SJSA1 (cell line): ENCODE results near the gene POU2AF1. TPM values are rescaled to one million over a fixed set of nuclear protein-coding genes. Genes with fewer than 3 reads are reported as not detected.
"Not testable (repeated sequence)": the region's sequence is repeated elsewhere in the genome, so short reads cannot be mapped to it uniquely, and the experiment has no call there.

Source experiments
- DNase-seq, 2 experiments: peaks; one replicate each; pipeline ENCODE4 v3.0.0-alpha.2; 2015 to 2020; ENCODE audit warnings: low spot score in 2 of 2, low read depth in 1 of 2
- H3K27ac ChIP-seq: fragments of 250-450 bp; sonication (Bioruptor Pico); 2 replicates; pipeline ENCODE4 v1.5.1; 2020; ENCODE audit warnings: mild to moderate bottlenecking, moderate library complexity
- H3K27me3 ChIP-seq: fragments of 250-450 bp; sonication (Bioruptor Pico); replicated peaks from 2 replicates; pipeline ENCODE4 v1.5.1; 2020; ENCODE audit warnings: mild to moderate bottlenecking, moderate library complexity
- H3K36me3 ChIP-seq: fragments of 250-450 bp; sonication (Bioruptor Pico); 2 replicates; pipeline ENCODE4 v1.5.1; 2020; ENCODE audit warnings: mild to moderate bottlenecking
- H3K4me1 ChIP-seq: fragments of 250-450 bp; sonication (Bioruptor Pico); replicated peaks from 2 replicates; pipeline ENCODE4 v1.6.1; 2021; ENCODE audit warnings: mild to moderate bottlenecking
- H3K4me3 ChIP-seq: fragments of 250-450 bp; sonication (Bioruptor Pico); 2 replicates; pipeline ENCODE4 v1.5.1; 2020; ENCODE audit warnings: mild to moderate bottlenecking
- H3K9me3 ChIP-seq: fragments of 250-450 bp; sonication (Bioruptor Pico); replicated peaks from 2 replicates; pipeline ENCODE4 v1.5.1; 2020; ENCODE audit warnings: mild to moderate bottlenecking
- total RNA-seq: library from RNA; depleted of rRNA; stranded (reverse); fragments of >200 nt; shearing (Covaris generic); gene quantifications from 2 replicates; pipeline ENCODE4 v1.2.3, GENCODE V29; 2014

The POU2AF1 gene
- total RNA-seq, 1 experiment from 2014 or later: not detected

DNA sequence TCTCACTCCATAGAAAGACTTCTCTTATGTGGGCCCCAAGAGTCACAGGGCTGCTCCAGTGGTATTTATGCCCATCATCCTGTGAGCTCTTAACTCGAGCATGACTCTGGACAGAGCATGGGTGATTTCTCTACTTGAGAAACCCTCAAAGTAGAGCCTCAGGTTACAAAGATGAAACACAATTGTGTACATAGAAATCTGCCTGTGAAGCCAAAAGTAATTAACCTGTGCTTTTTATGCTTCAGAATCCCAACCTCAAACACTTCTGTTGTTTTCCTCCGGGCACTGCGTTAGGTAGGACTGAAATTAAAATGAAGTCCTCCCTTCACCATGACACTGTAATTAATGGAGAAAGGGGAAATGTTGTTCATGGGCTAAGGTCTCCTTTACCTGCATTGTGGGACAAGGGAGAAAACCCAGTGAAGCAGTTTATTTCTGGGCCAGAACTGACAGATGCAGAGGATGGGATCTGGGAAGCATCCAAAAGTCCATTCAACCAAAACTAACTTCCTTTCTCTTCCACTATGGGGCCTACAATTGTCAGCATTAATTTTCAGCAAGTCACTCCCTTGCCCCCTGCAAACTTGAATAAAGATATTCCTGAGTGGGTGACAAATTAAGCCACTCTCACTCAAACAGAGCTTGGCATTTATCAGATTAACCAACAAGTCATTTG lies 24.1 kb upstream of the POU2AF1 start:
- Histone ChIP-seq H3K4me1 (no peaks in the 10 kb centered on the region), H3K27ac (no peak overlapping the region), H3K27me3 (no peaks in the 10 kb centered on the region), H3K4me3 (no peak overlapping the region), H3K36me3 (no peaks in the 10 kb centered on the region), H3K9me3 (no peaks in the 10 kb centered on the region)
- no peak for DNase-seq

DNA sequence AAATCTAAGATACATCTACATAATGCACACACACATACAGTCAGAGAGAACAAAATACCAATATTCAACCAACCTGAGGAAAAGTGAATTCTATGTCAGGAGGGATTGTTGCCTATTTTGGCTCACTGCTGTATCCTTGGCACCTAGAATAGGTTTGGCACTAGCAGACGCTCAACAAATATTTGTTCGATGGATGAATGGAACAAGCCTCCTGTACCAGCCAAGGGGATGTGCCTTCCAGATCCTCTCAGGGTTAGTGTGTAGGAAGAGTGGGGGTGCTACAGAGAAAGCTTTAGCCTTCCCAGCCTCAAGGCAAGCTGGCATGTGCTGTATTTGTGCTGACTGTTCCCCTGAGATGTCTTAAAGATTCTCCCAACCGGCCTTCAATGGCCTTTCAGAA lies 23.3 kb upstream of the POU2AF1 start:
- Histone ChIP-seq H3K9me3 (no peaks in the 10 kb centered on the region), H3K27ac (no peak overlapping the region), H3K4me1 (no peaks in the 10 kb centered on the region), H3K36me3 (no peaks in the 10 kb centered on the region), H3K4me3 (no peak overlapping the region), H3K27me3 (no peaks in the 10 kb centered on the region)
- no peak for DNase-seq

DNA sequence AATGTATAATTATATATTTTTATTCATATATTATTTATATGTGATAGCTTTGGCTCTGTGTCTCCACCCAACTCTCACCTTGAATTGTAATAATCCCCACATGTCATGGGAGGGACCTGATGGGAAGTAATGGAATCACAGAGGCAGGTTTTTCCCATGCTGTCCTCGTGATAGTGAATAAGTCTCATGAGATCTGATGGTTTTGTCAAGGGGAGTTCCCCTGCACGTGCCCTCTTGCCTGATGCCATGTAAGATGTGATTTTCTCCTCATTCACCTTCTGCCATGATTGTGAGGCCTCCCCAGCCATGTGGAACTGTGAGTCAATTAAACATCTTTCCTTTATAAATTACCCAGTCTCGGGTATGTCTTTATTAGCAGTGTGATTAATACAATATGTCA lies 22.9 kb upstream of the POU2AF1 start:
- H3K4me3 ChIP-seq, H3K9me3 ChIP-seq, H3K27ac ChIP-seq, DNase-seq, H3K36me3 ChIP-seq, H3K27me3 ChIP-seq, H3K4me1 ChIP-seq: not testable (repeated sequence)

DNA sequence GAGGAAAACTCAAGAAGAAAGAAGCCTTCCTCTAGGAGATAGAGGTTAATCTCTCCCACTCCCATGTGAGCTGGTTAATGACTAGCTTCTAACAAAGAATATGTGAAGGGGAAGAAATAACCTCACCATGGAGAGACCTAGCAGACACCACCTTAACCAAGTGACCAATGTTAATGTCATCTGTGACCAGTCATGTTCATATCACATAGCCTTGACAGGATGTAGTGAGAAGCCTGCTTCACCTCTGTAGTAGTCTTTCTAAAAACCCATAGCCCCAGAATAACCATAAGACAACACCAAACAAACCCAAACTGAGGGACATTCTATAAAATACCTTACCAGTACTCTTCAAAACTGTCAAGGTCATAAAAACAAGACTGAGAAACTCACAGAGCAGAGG lies 21.5 kb upstream of the POU2AF1 start:
- no peaks in the 10 kb centered on the region for H3K4me1 ChIP-seq
- H3K4me3 ChIP-seq: no peak overlapping the region
- DNase-seq: no peak
- no peaks in the 10 kb centered on the region for H3K9me3 ChIP-seq
- no peaks in the 10 kb centered on the region for H3K27me3 ChIP-seq
- H3K36me3 ChIP-seq: no peaks in the 10 kb centered on the region
- H3K27ac ChIP-seq: no peak overlapping the region

DNA sequence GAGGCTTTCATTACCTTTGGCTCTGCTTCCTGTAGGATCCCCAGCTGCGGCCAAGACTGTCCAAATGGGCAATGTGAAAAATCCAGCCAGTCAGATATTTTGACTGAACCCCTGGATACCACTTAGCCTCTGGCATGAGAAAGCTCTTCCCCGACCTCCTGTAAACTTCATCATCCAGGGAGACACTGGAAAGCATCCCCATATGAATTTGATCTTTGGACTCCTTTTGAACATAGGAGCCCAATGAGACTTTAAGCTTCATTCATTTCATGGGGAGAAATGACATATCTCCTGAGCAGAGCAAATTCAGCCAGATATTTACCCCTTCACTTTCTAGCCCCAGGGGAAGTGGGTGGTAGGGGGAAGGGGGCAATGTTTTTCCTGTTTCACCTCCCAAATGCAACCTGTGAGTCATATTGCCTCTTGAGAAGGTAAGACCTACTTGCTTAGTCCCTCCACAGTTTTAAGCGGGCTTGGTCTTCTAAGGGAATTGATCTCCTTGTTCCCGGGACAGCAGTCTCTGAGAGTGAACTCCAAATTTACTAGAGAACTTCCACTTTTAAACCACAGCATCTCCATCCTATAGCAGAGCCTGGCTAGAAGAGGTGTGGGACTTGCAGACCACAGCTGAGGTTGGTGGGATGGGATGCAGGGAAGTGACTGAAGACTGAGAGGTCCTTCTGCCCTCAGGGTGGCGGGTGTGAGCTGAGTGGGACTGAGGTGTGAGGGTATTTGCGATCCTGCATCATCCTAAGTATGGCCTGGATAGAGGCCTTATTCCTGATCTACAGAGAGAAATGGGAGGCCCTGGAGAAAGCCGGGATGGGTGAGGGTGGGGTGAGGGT lies 20.3 kb upstream of the POU2AF1 start:
- H3K9me3 ChIP-seq: no peaks in the 10 kb centered on the region
- H3K27me3 ChIP-seq: no peaks in the 10 kb centered on the region
- H3K4me1 ChIP-seq: no peaks in the 10 kb centered on the region
- DNase-seq: no peak
- no peak overlapping the region for H3K27ac ChIP-seq
- no peak overlapping the region for H3K4me3 ChIP-seq
- H3K36me3 ChIP-seq: no peaks in the 10 kb centered on the region

DNA sequence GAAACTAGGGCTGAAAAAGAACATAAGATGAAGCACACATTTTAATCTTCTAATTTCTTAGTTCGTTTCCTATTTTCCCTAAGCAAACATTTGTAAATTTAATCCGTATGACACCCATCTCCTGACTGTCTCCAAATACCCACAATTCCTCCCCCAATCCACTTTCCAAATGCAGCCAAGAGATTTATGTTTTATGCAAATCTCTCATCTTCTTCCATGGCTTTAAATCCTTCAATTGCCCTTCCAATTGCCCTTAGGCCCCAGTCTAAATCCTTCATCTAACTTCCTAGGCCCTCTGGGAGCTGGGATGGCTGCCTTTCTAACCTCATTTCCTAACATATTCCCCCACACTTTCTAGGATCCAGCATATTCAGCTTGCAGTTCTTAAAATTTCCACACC lies 18.0 kb upstream of the POU2AF1 start:
- H3K27ac ChIP-seq: no peak overlapping the region
- no peak for DNase-seq
- no peaks in the 10 kb centered on the region for H3K27me3 ChIP-seq
- no peaks in the 10 kb centered on the region for H3K9me3 ChIP-seq
- H3K36me3 ChIP-seq: no peaks in the 10 kb centered on the region
- no peak overlapping the region for H3K4me3 ChIP-seq
- no peaks in the 10 kb centered on the region for H3K4me1 ChIP-seq

DNA sequence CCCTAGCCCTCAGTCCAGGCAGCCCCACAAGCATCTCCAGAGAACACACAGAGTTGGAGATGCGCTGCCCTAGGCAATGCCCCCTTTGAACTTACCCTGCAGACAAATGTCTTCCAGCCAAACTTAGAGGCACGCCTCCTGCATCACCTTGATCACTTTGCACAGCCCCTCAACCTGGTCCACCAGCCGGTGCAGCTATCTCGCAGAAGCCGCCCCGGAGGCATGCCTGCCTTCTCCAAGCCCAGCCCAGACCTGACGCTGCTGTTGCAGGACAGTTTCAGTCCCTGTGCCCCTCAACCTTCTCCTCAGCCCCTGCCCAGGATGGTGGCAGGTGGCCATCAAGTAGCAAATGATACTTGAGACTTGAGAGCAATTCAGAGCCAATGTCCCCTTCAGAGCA lies 16.7 kb upstream of the POU2AF1 start:
- Histone ChIP-seq H3K4me1 (no peaks in the 10 kb centered on the region), H3K4me3 (no peak overlapping the region), H3K9me3 (no peaks in the 10 kb centered on the region), H3K36me3 (no peaks in the 10 kb centered on the region), H3K27me3 (no peaks in the 10 kb centered on the region), H3K27ac (no peak overlapping the region)
- no peak for DNase-seq

DNA sequence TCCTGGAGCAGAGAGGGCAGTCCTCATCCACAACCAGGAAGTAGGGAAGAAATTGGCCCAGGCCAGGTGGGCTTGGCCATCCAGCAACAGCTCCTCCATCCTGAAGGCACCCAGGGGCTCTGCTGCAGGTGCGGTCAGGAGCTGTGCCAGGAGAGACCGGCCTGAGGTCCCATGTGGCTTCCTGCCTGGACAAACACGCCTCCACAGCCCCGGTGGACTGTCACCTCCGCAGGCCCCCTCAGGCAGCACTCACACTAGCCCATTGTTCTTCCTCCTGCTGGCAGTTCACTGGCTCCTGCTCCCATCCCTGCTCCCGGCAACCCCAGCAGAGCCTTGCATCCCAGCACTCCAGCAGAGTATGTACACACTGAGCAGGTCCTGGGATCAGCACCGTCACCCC lies 16.0 kb upstream of the POU2AF1 start:
- Histone ChIP-seq H3K9me3 (no peaks in the 10 kb centered on the region), H3K27ac (no peak overlapping the region), H3K4me3 (no peak overlapping the region), H3K27me3 (no peaks in the 10 kb centered on the region), H3K4me1 (no peaks in the 10 kb centered on the region), H3K36me3 (no peaks in the 10 kb centered on the region)
- no peak for DNase-seq

DNA sequence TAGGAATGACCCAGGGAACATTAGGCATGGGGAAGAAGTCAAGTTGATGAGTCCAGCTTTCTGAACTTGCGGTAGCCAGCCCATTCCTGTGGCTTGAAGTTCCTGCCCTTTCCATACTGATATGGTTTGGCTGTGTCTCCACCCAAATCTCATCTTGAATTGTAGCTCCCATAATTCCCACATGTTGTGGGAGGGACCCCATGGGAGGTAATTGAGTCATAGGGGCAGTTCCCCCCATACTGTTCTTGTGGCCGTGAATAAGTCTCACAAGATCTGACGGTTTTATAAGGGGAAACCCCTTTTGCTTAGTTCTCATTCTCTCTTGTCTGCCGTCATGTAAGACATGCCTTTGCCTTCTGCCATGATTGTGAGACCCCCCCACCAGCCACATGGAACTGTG lies 15.1 kb upstream of the POU2AF1 start:
- DNase-seq, H3K36me3 ChIP-seq, H3K9me3 ChIP-seq, H3K4me1 ChIP-seq, H3K27ac ChIP-seq, H3K4me3 ChIP-seq, H3K27me3 ChIP-seq: not testable (repeated sequence)

DNA sequence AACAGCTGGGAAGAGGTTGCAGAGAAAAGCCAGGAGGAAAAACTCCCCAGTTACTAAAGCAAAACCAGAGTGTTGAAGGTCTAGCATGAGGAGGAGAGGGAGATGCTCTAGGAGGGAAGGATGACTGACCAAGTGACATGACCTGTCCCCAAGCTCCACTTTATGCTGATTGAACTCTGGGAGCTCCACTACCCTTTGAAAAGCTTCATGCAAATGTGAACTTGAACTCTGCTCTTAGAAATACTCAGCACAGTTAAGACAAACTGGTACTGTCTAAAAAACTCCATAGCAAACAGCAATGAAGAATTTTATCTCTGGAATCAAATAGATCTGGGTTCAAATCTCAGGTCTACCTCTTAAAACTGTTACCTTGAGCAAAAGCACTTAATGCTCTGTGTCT lies 14.5 kb upstream of the POU2AF1 start:
- Histone ChIP-seq H3K4me3 (no peak overlapping the region), H3K9me3 (no peaks in the 10 kb centered on the region), H3K4me1 (no peaks in the 10 kb centered on the region), H3K27ac (no peak overlapping the region), H3K27me3 (no peaks in the 10 kb centered on the region), H3K36me3 (no peaks in the 10 kb centered on the region)
- no peak for DNase-seq

DNA sequence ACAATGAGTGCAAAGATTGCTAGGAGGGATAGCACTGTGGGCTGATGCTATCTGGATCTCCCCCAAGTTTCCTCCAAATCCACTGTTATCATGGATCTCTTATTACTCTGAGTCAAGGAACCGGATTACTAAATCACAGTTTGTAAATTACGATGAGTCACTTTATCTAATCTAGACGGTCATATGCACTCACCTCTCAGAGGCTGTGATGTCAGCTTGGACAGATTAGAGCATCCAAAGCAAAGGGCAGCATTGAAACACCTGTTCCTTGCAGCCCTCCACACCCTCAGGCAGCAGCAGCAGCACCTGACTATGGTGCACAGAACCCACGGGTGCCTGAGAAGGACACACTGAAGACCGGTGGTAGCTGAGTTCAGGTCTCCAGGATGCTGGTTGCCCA lies 14.0 kb upstream of the POU2AF1 start:
- Histone ChIP-seq H3K36me3 (no peaks in the 10 kb centered on the region), H3K4me3 (no peak overlapping the region), H3K27me3 (no peaks in the 10 kb centered on the region), H3K27ac (no peak overlapping the region), H3K4me1 (no peaks in the 10 kb centered on the region), H3K9me3 (no peaks in the 10 kb centered on the region)
- DNase-seq: no peak

DNA sequence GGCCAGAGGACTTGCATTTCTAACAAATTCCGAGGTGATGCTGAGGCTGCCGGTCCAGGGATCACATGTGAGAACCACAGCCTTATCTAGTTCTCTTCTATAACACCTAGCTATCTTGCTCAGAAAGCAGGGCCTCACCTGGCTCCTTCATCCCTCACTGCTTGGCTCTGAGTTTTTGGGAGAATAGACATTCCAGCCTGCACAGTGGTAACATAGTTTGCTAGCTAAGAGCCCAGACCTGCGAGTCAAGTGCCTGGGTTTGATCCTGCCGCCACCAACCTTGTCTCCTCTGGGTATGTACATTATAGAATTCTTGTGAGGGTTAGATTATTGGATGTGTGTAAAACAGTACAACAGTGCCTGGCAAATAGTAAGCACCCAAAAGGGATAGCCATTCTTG lies 13.5 kb upstream of the POU2AF1 start:
- H3K27me3 ChIP-seq: no peaks in the 10 kb centered on the region
- no peaks in the 10 kb centered on the region for H3K4me1 ChIP-seq
- no peaks in the 10 kb centered on the region for H3K36me3 ChIP-seq
- no peak overlapping the region for H3K4me3 ChIP-seq
- H3K9me3 ChIP-seq: no peaks in the 10 kb centered on the region
- H3K27ac ChIP-seq: no peak overlapping the region
- no peak for DNase-seq

DNA sequence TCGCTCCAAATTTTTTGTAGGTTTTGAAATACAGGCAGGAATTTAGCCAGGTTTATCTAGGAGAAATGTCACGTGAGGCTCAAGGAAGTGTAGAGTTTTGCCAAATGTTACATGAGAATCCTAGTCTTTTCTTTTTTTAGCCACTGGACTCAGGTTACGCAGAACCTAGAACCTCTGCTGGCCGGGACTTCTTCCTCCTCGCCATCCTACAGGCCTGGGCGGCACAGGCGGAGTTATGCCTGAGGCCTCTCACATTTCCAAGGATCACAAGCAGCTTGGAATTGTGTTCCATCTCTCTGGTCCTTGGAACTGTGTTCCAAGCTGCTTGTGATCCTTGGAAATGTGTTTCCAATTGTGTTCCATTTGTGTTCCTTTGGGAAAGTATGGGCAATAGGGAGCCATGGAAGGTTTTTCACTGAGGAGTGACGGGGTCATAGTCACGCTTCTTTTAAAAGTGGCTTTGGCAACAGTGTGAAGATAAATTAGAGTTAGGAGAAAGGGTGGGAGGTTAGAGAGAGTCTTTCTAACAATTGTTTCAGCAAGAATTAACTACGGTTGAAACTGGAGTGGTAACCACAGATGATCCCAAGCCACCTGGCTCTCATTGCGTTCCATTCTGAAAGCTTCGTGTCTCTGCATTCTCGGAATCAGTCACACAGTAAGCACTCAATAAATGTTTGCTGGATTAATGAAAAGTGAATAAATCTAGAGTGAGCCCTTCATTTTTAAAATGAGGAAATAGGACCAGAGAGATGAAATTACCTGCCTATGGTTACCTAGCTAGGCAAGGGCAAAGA lies 12.5 kb upstream of the POU2AF1 start:
- no peaks in the 10 kb centered on the region for H3K9me3 ChIP-seq
- no peak overlapping the region for H3K4me3 ChIP-seq
- no peaks in the 10 kb centered on the region for H3K4me1 ChIP-seq
- H3K36me3 ChIP-seq: no peaks in the 10 kb centered on the region
- H3K27me3 ChIP-seq: no peaks in the 10 kb centered on the region
- H3K27ac ChIP-seq: no peak overlapping the region
- DNase-seq: no peak

DNA sequence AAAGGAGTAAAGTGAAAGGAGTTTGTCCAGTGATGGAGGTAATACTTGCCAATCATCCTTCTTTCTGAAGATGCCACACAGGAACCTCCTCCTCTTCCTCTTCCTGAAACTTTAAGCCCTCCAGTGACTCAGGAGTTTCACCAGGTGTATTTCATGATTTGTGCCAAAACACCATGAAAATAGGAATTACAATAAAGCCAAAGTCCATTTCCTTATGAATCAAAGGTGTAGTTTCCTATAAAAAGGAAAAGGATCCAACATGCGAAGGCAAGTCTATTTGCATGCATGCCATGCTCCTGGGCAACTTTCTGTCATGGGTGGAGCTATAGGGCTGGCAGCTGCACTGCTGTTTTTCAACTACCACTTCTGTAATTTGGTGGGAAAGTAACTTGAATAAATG lies 9.8 kb upstream of the POU2AF1 start:
- no peaks in the 10 kb centered on the region for H3K36me3 ChIP-seq
- H3K4me3 ChIP-seq: no peak overlapping the region
- H3K27ac ChIP-seq: no peak overlapping the region
- no peaks in the 10 kb centered on the region for H3K27me3 ChIP-seq
- DNase-seq: no peak
- no peaks in the 10 kb centered on the region for H3K4me1 ChIP-seq
- H3K9me3 ChIP-seq: no peaks in the 10 kb centered on the region
